NCI-H345 (cell line): Measurements from ENCODE around the gene RAB3B.
A peak's percentile ranks its signal among the peaks of the same experiment; 100 is the strongest.
"Not testable (repeated sequence)": the region's sequence is repeated elsewhere in the genome, so short reads cannot be mapped to it uniquely, and the experiment has no call there.

Experiments
- DNase-seq: peaks from one replicate; lab custom pipeline; 2025; lab: John Stamatoyannopoulos, UW

The RAB3B gene

GRCh38 chr1:51990478-51990965, at the start of gene RAB3B:
Gene RAB3B, minus strand, starts transcription at chr1:51990700. Its CDS starts 13,583 bp downstream, at chr1:51977117.
- DNase-seq, result peak; percentile 87

GRCh38 chr1:52037909-52038308, 47.4 kb upstream of the RAB3B start:
- DNase-seq, result no peak

- DNase-seq, result no peak
Measured at GRCh38 chr1:52037402-52037814, 46.9 kb upstream of the RAB3B start.

GRCh38 chr1:52034050-52034384, 43.5 kb upstream of the RAB3B start:
- no peak for DNase-seq

- DNase-seq, result peak; percentile 90
Measured at GRCh38 chr1:52033190-52034049, 42.9 kb upstream of the RAB3B start, which contains the start of gene KTI12. Gene KTI12, minus strand, starts transcription at chr1:52033810. Its CDS starts 49 bp downstream, at chr1:52033761.

GRCh38 chr1:52032785-52033131, 42.3 kb upstream of the RAB3B start:
- no peak for DNase-seq

GRCh38 chr1:52032124-52032784, 41.8 kb upstream of the RAB3B start:
- no peak for DNase-seq

GRCh38 chr1:52028839-52029238, 38.3 kb upstream of the RAB3B start:
- DNase-seq, result not testable (repeated sequence)

GRCh38 chr1:52028328-52028727, 37.8 kb upstream of the RAB3B start:
- DNase-seq, result no peak

GRCh38 chr1:52026278-52026677, 35.8 kb upstream of the RAB3B start:
- no peak for DNase-seq

GRCh38 chr1:52022133-52022532, 31.6 kb upstream of the RAB3B start:
- DNase-seq, result no peak

GRCh38 chr1:52008071-52008809, 17.7 kb upstream of the RAB3B start:
- no peak for DNase-seq

- DNase-seq, result no peak
Measured at GRCh38 chr1:52007215-52008002, 16.9 kb upstream of the RAB3B start.

- not testable (repeated sequence) for DNase-seq
Measured at GRCh38 chr1:52006081-52006553, 15.6 kb upstream of the RAB3B start.

GRCh38 chr1:52005548-52005947, 15.0 kb upstream of the RAB3B start:
- not testable (repeated sequence) for DNase-seq

- DNase-seq, result no peak
Measured at GRCh38 chr1:52003877-52004276, 13.4 kb upstream of the RAB3B start.

GRCh38 chr1:52002038-52002917, 11.8 kb upstream of the RAB3B start:
- peak; percentile 90 for DNase-seq

- DNase-seq, result no peak
Measured at GRCh38 chr1:51998701-51999100, 8.2 kb upstream of the RAB3B start.

- no peak for DNase-seq
Measured at GRCh38 chr1:51997974-51998382, 7.5 kb upstream of the RAB3B start.
